DOHH2 (cell line): ENCODE data around the gene PUM2.

Source experiments
- H3F3A ChIP-seq: fragments of 200-600 bp; sonication (generic), shearing (Covaris generic); 2 replicates; pipeline ENCODE4 v1.6.0; 2016; ENCODE audit warnings: antibody characterized with exemption, mild to moderate bottlenecking; ENCODE audit not compliant: control insufficient read depth, insufficient read depth
- H3K27ac ChIP-seq: fragments of 200-600 bp; sonication (generic); 2 replicates; pipeline ENCODE4 v1.5.1; 2014; ENCODE audit warnings: low read depth, mild to moderate bottlenecking, low read length, moderate library complexity
- H3K27me3 ChIP-seq: fragments of 200-600 bp; sonication (generic); 2 replicates; pipeline ENCODE4 v1.6.1; 2014; ENCODE audit warnings: mild to moderate bottlenecking, low read length, mixed read lengths; ENCODE audit not compliant: control insufficient read depth
- H3K36me3 ChIP-seq: fragments of 200-600 bp; sonication (generic); 2 replicates; pipeline ENCODE4 v1.6.1; 2014; ENCODE audit warnings: mild to moderate bottlenecking, low read length, moderate library complexity, mixed read lengths; ENCODE audit not compliant: control insufficient read depth
- H3K4me1 ChIP-seq: fragments of 200-600 bp; sonication (generic); 2 replicates; pipeline ENCODE4 v1.6.1; 2014; ENCODE audit warnings: mild to moderate bottlenecking, low read length, mixed read lengths; ENCODE audit not compliant: control insufficient read depth
- H3K4me2 ChIP-seq: fragments of 200-600 bp; sonication (generic); 2 replicates; pipeline ENCODE4 v1.6.0; 2014; ENCODE audit warnings: mild to moderate bottlenecking, low read length, moderate library complexity
- H3K4me3 ChIP-seq: fragments of 200-600 bp; sonication (generic); 2 replicates; pipeline ENCODE4 v1.5.1; 2014; ENCODE audit warnings: mild to moderate bottlenecking, low read length, mixed read lengths
- H3K79me2 ChIP-seq: fragments of 200-600 bp; sonication (generic); 2 replicates; pipeline ENCODE4 v1.6.1; 2014; ENCODE audit warnings: mild to moderate bottlenecking, low read length, mixed read lengths; ENCODE audit not compliant: control insufficient read depth
- H3K9me2 ChIP-seq: fragments of 200-600 bp; sonication (generic); replicated peaks from 2 replicates; pipeline ENCODE4 v1.6.1; 2014; ENCODE audit warnings: mild to moderate bottlenecking, low read length, mixed read lengths; ENCODE audit not compliant: control insufficient read depth
- H3K9me3 ChIP-seq: fragments of 200-600 bp; sonication (generic); 2 replicates; pipeline ENCODE4 v1.6.1; 2014; ENCODE audit warnings: antibody characterized with exemption, low read length, mixed read lengths; ENCODE audit not compliant: control insufficient read depth, insufficient read depth
- H4K20me1 ChIP-seq: fragments of 200-600 bp; sonication (generic); 2 replicates; pipeline ENCODE4 v1.6.0; 2014; ENCODE audit warnings: low read depth, mild to moderate bottlenecking, antibody characterized with exemption, low read length, moderate library complexity; ENCODE audit not compliant: control insufficient read depth, insufficient read depth
- EZH2phosphoT487 ChIP-seq: fragments of 200-600 bp; sonication (generic); IDR thresholded peaks from 2 replicates; pipeline ENCODE4 v1.6.1; 2017; ENCODE audit warnings: borderline replicate concordance, mild to moderate bottlenecking, antibody characterized with exemption, low read length, moderate library complexity, mixed read lengths
- TF ChIP-seq, protein P1 (sequence below): fragments of 200-600 bp; sonication (generic); IDR thresholded peaks from one replicate; pipeline ENCODE4 v1.5.1; 2014; ENCODE audit warnings: antibody characterized with exemption, mild to moderate bottlenecking, low read depth, low read length; ENCODE audit not compliant: poor library complexity, severe bottlenecking

PUM2 gene

DNA sequence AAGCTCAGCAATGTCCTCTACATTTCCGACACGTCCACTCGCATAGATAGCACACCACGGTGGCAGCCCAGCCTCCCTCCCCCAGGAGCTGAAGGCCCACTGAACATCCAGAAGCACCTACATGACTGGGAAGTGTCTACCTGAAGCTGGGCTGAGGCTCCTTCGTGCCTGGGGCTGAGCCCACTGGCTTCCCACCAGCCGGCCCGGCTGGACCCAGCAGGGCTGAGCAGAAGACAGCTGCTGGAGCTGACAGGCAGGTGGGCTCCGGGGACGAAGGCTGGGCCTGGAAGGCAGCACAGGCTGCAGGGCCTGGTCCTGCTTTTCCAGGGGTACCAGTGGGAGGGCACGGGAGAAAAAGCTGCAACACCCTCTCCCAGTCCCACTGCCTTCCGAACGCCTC, 139.2 kb downstream of the PUM2 start:
- Histone ChIP-seq H3K4me3 (no peak overlapping the region), H3K9me3 (no peaks in the 10 kb centered on the region), H3K27me3 (peaks cover 11% of the 10 kb centered on the region; the same call in 1 of the 2 replicates), H3K36me3 (no peaks in the 10 kb centered on the region), H3K4me1 (peaks cover 40% of the 10 kb centered on the region), H4K20me1 (peaks cover 3% of the 10 kb centered on the region; the same call in 1 of the 2 replicates), H3K27ac (no peak overlapping the region), H3K79me2 (no peaks in the 10 kb centered on the region), H3K9me2 (no peaks in the 10 kb centered on the region), H3F3A (no peaks in the 10 kb centered on the region), H3K4me2 (no peak overlapping the region)
- TF ChIP-seq EZH2phosphoT487, result no peak
- TF ChIP-seq, protein P1, sequence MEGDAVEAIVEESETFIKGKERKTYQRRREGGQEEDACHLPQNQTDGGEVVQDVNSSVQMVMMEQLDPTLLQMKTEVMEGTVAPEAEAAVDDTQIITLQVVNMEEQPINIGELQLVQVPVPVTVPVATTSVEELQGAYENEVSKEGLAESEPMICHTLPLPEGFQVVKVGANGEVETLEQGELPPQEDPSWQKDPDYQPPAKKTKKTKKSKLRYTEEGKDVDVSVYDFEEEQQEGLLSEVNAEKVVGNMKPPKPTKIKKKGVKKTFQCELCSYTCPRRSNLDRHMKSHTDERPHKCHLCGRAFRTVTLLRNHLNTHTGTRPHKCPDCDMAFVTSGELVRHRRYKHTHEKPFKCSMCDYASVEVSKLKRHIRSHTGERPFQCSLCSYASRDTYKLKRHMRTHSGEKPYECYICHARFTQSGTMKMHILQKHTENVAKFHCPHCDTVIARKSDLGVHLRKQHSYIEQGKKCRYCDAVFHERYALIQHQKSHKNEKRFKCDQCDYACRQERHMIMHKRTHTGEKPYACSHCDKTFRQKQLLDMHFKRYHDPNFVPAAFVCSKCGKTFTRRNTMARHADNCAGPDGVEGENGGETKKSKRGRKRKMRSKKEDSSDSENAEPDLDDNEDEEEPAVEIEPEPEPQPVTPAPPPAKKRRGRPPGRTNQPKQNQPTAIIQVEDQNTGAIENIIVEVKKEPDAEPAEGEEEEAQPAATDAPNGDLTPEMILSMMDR, result no peak

DNA sequence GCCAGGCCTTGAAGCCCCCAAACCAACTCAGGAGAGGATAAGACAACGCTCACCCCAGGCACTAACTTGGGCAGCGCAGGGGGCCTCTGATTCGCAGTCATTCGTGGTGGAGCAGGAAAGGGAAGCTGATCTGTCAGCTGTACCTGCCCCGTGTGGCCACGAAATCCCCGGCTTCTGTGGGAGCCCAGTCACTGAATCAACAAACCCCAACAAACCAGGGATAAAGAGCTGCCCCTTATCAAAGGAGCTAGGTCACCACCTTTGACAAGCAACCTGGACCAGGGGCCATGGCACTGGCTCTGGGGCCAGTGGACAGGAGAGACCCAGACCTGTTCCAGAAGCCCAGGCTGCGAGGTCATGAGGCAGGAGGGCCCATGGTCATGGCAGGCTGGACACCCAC, 140.2 kb downstream of the PUM2 start:
- H3K27ac ChIP-seq, result no peak overlapping the region
- H4K20me1 ChIP-seq, result peaks cover 3% of the 10 kb centered on the region; the same call in 1 of the 2 replicates
- H3F3A ChIP-seq, result no peaks in the 10 kb centered on the region
- peaks cover 11% of the 10 kb centered on the region; the same call in 1 of the 2 replicates for H3K27me3 ChIP-seq
- no peaks in the 10 kb centered on the region for H3K79me2 ChIP-seq
- no peak overlapping the region for H3K4me3 ChIP-seq
- H3K36me3 ChIP-seq, result no peaks in the 10 kb centered on the region
- H3K9me3 ChIP-seq, result no peaks in the 10 kb centered on the region
- H3K4me1 ChIP-seq, result peaks cover 49% of the 10 kb centered on the region
- H3K9me2 ChIP-seq, result no peaks in the 10 kb centered on the region
- no peak for TF ChIP-seq EZH2phosphoT487
- TF ChIP-seq, protein P1, result no peak
- H3K4me2 ChIP-seq, result no peak overlapping the region

DNA sequence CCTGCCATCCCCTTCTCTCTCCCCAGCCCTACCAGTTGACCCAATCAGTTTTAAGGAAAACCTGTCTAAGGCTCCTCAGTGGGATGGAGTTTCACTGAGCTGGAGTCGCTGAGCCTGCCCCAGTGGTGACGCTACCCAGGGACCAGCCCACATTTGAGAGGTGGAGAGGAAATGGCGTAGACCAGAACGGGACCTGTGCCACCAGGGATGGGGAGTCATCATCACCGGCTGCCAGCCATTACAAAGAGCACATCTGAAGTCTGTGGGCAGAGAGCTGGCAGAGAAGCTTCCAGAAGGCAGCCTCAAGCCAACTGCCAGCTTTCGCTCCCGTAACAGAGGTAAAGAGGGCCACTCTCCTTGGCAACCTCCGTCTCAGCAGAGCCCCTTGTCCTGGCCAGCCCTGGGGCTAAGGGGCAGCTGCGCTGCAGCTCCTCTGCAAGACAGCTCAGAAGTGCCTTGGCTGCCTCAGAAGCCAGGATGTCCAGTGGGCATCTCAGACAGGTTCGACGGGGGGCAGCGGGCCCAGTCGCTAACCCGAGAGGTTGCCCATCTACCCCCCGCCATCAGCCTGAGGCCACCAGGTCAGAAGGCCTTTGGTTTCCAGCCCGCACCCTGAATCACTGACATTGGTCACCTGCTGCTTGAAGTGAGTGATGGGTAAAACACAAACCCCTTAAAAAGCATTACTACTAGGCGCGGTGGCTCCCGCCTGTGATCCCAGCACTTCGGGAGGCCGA, 141.1 kb downstream of the PUM2 start:
- Histone ChIP-seq H3K4me1 (peaks cover 49% of the 10 kb centered on the region), H3K27me3 (peaks cover 11% of the 10 kb centered on the region; the same call in 1 of the 2 replicates), H4K20me1 (peaks cover 3% of the 10 kb centered on the region; the same call in 1 of the 2 replicates), H3K27ac (no peak overlapping the region), H3F3A (no peaks in the 10 kb centered on the region), H3K4me3 (no peak overlapping the region), H3K79me2 (no peaks in the 10 kb centered on the region), H3K9me3 (no peaks in the 10 kb centered on the region), H3K9me2 (no peaks in the 10 kb centered on the region), H3K36me3 (no peaks in the 10 kb centered on the region), H3K4me2 (no peak overlapping the region)
- TF ChIP-seq, protein P1, result no peak
- no peak for TF ChIP-seq EZH2phosphoT487
